Measurements from ENCODE around the gene HSPB1. TPM values are rescaled to one million over a fixed set of nuclear protein-coding genes. Genes with fewer than 3 reads are reported as not detected.
A peak's percentile ranks its signal among the peaks of the same experiment; 100 is the strongest.

Gene HSPB1
- total and polyA plus RNA-seq, 2 of the 13 experiments (the other 11 are each of a cell fraction or from before 2014, with no cell fraction given): 21.0 to 38.6 TPM

DNA sequence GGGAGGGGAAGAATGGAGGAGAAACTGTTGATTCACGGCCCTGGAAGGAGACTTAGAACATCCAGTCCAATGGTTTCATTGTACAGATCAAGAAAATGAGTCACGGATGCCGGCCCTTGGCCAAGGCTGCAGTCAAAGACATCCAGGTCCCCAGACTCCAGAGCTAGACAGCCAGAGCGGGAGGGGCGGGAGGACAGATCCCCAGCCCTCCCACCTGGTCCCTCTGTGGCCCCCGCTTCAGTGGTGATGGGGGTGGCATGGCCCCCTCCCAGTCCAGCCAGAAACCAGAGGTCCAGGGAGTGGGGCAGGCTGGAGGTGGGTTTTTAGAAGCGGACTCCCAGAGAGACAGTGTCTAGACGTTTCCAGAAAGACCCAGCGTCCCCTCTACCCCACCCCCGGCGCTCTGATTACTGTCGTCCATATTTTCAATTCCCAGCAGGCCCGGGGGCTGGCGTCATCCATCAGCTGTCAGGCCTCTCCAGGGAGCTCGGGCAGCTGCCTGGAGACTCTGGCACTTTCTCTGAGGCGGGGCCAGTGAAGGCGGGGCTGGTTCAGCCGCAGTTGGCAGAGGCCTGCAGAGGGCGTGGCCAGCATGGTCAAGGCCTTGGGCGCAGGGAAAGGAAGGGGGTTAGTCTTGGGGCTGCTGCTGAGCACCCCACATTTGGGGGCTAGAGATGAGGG is 8.0 kb upstream of the HSPB1 start (continued):
- TF ChIP-seq NCOR1 (IDR thresholded peaks at IDR 0.05; ENCODE audit: borderline replicate concordance, low read length) (no peak), CTCF (CRISPR knock-in tag; IDR thresholded peaks at IDR 0.05) (peak; percentile 38), TEAD3 (CRISPR knock-in tag; optimal IDR thresholded peaks at IDR 0.05; ENCODE audit: borderline replicate concordance) (peak; percentile 21), GATAD2A (CRISPR knock-in tag; IDR thresholded peaks at IDR 0.05) (peak; percentile 38; the same call in 1 of the 2 replicates), ZSCAN9 (CRISPR knock-in tag; IDR thresholded peaks at IDR 0.05; ENCODE audit: borderline replicate concordance) (0 out of 2 replicates have a peak, but pooled peaks have one; percentile 21), SIN3A (IDR thresholded peaks at IDR 0.05; ENCODE audit: borderline replicate concordance, low read depth, low read length) (0 out of 2 replicates have a peak, but pooled peaks have one; percentile 27), ZNF75D (CRISPR knock-in tag; IDR thresholded peaks at IDR 0.05; ENCODE audit: borderline replicate concordance) (0 out of 2 replicates have a peak, but pooled peaks have one; percentile 47), SRSF9 (IDR thresholded peaks at IDR 0.05; ENCODE audit: borderline replicate concordance, insufficient read depth, low read depth, low read length, poor library complexity, severe bottlenecking) (no peak), CEBPB (IDR thresholded peaks at IDR 0.05; ENCODE audit: borderline replicate concordance, low read depth, low read length) (no peak), CHCHD3 (CRISPR knock-in tag; IDR thresholded peaks at IDR 0.05) (no peak), MTF2 (CRISPR knock-in tag; IDR thresholded peaks at IDR 0.05; ENCODE audit: borderline replicate concordance) (no peak), ZNF234 (CRISPR knock-in tag; conservative IDR thresholded peaks at IDR 0.05) (no peak), POLR2A (IDR thresholded peaks at IDR 0.05; ENCODE audit: insufficient read depth in 1 of 2, low read depth in 2 of 2, low read length in 2 of 2) (no peak), SAP130 (CRISPR knock-in tag; IDR thresholded peaks at IDR 0.05; ENCODE audit: low read depth) (peak; percentile 64), ARID5B (CRISPR knock-in tag; IDR thresholded peaks at IDR 0.05) (peak; percentile 22; the same call in 1 of the 2 replicates), ZBTB10 (CRISPR knock-in tag; IDR thresholded peaks at IDR 0.05; ENCODE audit: borderline replicate concordance) (peak; percentile 41; the same call in 1 of the 2 replicates), ZNF761 (CRISPR knock-in tag; conservative IDR thresholded peaks at IDR 0.05) (no peak), ZNF292 (CRISPR knock-in tag; IDR thresholded peaks at IDR 0.05; ENCODE audit: borderline replicate concordance, low read depth) (no peak), ZSCAN30 (CRISPR knock-in tag; IDR thresholded peaks at IDR 0.05) (no peak), MED1 (CRISPR knock-in tag; IDR thresholded peaks at IDR 0.05) (peak; percentile 31; the same call in 1 of the 2 replicates), ZNF549 (CRISPR knock-in tag; IDR thresholded peaks at IDR 0.05) (no peak), ZNF12 (CRISPR knock-in tag; IDR thresholded peaks at IDR 0.05) (no peak), PAX8 (CRISPR knock-in tag; IDR thresholded peaks at IDR 0.05; ENCODE audit: borderline replicate concordance) (no peak)

Measured in HepG2 (cell line).